GM12892 (cell line): ENCODE data around the gene PLXDC1.

Experiments used
- POLR2A ChIP-seq: IDR thresholded peaks from 2 replicates; pipeline ENCODE4 v1.6.1; 2011; ENCODE audit warnings: low read depth, low read length, control low read depth
- POLR2AphosphoS5 ChIP-seq: IDR thresholded peaks from 2 replicates; pipeline ENCODE4 v1.6.1; 2011; ENCODE audit warnings: low read depth, low read length, control low read depth
- TAF1 ChIP-seq: IDR thresholded peaks from 2 replicates; pipeline ENCODE4 v1.6.1; 2011; ENCODE audit warnings: low read depth, mild to moderate bottlenecking, control low read depth, low read length, borderline replicate concordance

DNA sequence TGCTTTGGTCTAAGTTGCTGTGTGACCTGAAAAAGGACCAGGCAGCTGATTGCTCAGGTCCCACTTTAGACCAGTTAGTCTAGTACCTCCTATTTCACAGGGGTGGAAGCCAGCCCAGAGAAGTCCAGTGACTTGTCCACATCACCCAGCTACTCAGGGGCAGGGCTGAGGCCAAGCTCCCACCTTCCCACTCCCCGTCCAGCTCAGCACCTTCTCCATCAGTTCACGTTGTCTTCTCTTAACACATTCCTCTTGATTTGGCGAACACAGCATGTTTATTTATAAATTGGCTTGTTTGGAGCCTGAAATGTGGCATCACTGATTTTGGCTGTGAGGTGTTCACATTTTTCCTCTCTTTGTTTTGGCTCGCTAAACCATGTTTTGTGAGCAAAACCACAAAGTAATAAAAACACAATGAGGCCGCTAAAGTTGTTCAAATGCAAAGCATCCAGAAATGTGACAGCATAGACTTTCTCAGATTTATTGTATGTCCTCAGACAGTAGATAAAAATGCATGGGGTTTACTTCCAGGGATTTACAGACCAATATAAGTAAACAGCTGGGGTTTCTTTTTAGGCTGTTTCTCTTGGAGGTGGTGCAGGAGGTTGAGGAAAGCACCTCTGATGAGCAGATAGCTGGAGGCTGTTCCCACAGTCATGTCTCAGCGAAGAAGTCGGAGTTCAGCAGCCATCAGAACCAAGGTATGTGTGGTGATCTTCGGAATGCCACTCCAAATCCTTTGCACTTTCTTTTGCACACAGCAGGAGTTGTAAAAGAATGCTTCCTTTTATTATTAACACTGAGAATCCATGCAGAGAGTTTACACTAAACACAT, 88.4 kb downstream of the PLXDC1 start:
- no peak for TF ChIP-seq POLR2A
- no peak for TF ChIP-seq TAF1
- TF ChIP-seq POLR2AphosphoS5: no peak
